WTC11 (cell line): ENCODE results near the gene SKP1. TPM values are rescaled to one million over a fixed set of nuclear protein-coding genes. Genes with fewer than 3 reads are reported as not detected.

Source experiments
- ATAC-seq: fragments of 200-7000 bp; cut with Tn5 transposase; 2 replicates; pipeline ENCODE4 v1.10.0; 2021; ENCODE audit warnings: mild to moderate bottlenecking, moderate library complexity
- CTCF ChIA-PET: fragments of 300-600 bp; sonication (Branson Sonifier 250); formaldehyde crosslinking; loops from one replicate; lab custom pipeline; 2021; ENCODE audit warnings: antibody characterized with exemption; lab: Charles Lee
- POLR2A ChIA-PET: fragments of 350-600 bp; sonication (Branson Sonifier 250); formaldehyde crosslinking; loops from one replicate; lab custom pipeline; 2021; ENCODE audit warnings: antibody characterized with exemption; lab: Charles Lee
- DNase-seq: peaks from one replicate; pipeline ENCODE4 v3.0.0; 2021; ENCODE audit warnings: low spot score
- H3K27ac Mint-ChIP-seq: 2 replicates; pipeline ENCODE4 v1.8.0; 2021; ENCODE audit warnings: mixed read lengths
- H3K27me3 Mint-ChIP-seq: 2 replicates; pipeline ENCODE4 v1.8.0; 2021; ENCODE audit warnings: low read depth, mild to moderate bottlenecking, moderate library complexity, mixed read lengths
- H3K36me3 Mint-ChIP-seq: 2 replicates; pipeline ENCODE4 v1.8.0; 2021; ENCODE audit warnings: mixed read lengths
- H3K4me1 Mint-ChIP-seq: 2 replicates; pipeline ENCODE4 v1.8.0; 2022; ENCODE audit warnings: mixed read lengths
- H3K4me3 Mint-ChIP-seq: 2 replicates; pipeline ENCODE4 v1.8.0; 2021; ENCODE audit warnings: mild to moderate bottlenecking, moderate library complexity, mixed read lengths
- H3K9me3 Mint-ChIP-seq: 2 replicates; pipeline ENCODE4 v1.8.0; 2021; ENCODE audit warnings: mixed read lengths
- ATF1 ChIP-seq: sonication (generic); formaldehyde crosslinking; IDR thresholded peaks from 2 replicates; pipeline ENCODE4 v1.8.1; 2023; ENCODE audit warnings: mild to moderate bottlenecking, moderate library complexity, missing genetic modification reagents
- CREB1 ChIP-seq: sonication (generic); formaldehyde crosslinking; IDR thresholded peaks from 2 replicates; pipeline ENCODE4 v1.8.0; 2023; ENCODE audit warnings: mild to moderate bottlenecking, missing genetic modification reagents
- EMX1 ChIP-seq: fragments of 250-450 bp; sonication (Bioruptor Pico); IDR thresholded peaks from 2 replicates; pipeline ENCODE4 v1.8.0; 2021; ENCODE audit warnings: mild to moderate bottlenecking
- ERG ChIP-seq: fragments of 250-450 bp; sonication (Bioruptor Pico); IDR thresholded peaks from 2 replicates; pipeline ENCODE4 v1.8.0; 2021; ENCODE audit warnings: mild to moderate bottlenecking
- FOXJ3 ChIP-seq: sonication (generic); formaldehyde crosslinking; IDR thresholded peaks from 2 replicates; pipeline ENCODE4 v1.9.0; 2021; ENCODE audit warnings: missing genetic modification reagents, mild to moderate bottlenecking, borderline replicate concordance
- FOXK1 ChIP-seq: sonication (generic); formaldehyde crosslinking; IDR thresholded peaks from 2 replicates; pipeline ENCODE4 v1.8.0; 2022; ENCODE audit warnings: mild to moderate bottlenecking, moderate library complexity, missing genetic modification reagents
- FOXP1 ChIP-seq: sonication (generic); formaldehyde crosslinking; IDR thresholded peaks from 2 replicates; pipeline ENCODE4 v1.8.0; 2022; ENCODE audit warnings: missing genetic modification reagents, mild to moderate bottlenecking, moderate library complexity, borderline replicate concordance
- NFATC4 ChIP-seq: fragments of 250-450 bp; sonication (Bioruptor Pico); IDR thresholded peaks from 2 replicates; pipeline ENCODE4 v1.9.0; 2021; ENCODE audit warnings: mild to moderate bottlenecking
- NR1H2 ChIP-seq: sonication (generic); formaldehyde crosslinking; IDR thresholded peaks from 2 replicates; pipeline ENCODE4 v1.9.0; 2021; ENCODE audit warnings: mild to moderate bottlenecking, moderate library complexity, missing genetic modification reagents
- PRDM15 ChIP-seq: sonication (generic); formaldehyde crosslinking; IDR thresholded peaks from 2 replicates; pipeline ENCODE4 v1.8.0; 2022; ENCODE audit warnings: missing genetic modification reagents
- RELA ChIP-seq: sonication (generic); formaldehyde crosslinking; IDR thresholded peaks from 2 replicates; pipeline ENCODE4 v1.8.1; 2022; ENCODE audit warnings: missing genetic modification reagents, mild to moderate bottlenecking, borderline replicate concordance
- SOX15 ChIP-seq: fragments of 250-450 bp; sonication (Bioruptor Pico); IDR thresholded peaks from 2 replicates; pipeline ENCODE4 v1.9.0; 2021; ENCODE audit warnings: mild to moderate bottlenecking
- STAT6 ChIP-seq: sonication (generic); formaldehyde crosslinking; conservative IDR thresholded peaks from 2 replicates; pipeline ENCODE4 v1.8.1; 2023; ENCODE audit warnings: mild to moderate bottlenecking, low read depth, missing genetic modification reagents, moderate library complexity
- TEAD1 ChIP-seq: sonication (generic); formaldehyde crosslinking; IDR thresholded peaks from 2 replicates; pipeline ENCODE4 v1.8.0; 2022; ENCODE audit warnings: mild to moderate bottlenecking, missing genetic modification reagents
- ZNF232 ChIP-seq: sonication (generic); formaldehyde crosslinking; IDR thresholded peaks from 2 replicates; pipeline ENCODE4 v1.8.0; 2022; ENCODE audit warnings: mild to moderate bottlenecking, missing genetic modification reagents
- ZNF281 ChIP-seq: sonication (generic); formaldehyde crosslinking; IDR thresholded peaks from 2 replicates; pipeline ENCODE4 v1.8.0; 2023; ENCODE audit warnings: mild to moderate bottlenecking, missing genetic modification reagents
- total RNA-seq: library from RNA; stranded (reverse); gene quantifications from 3 replicates; pipeline ENCODE4 v1.2.3, GENCODE V29; 2021

Gene SKP1
- total RNA-seq, 1 experiment from 2014 or later, result 285 TPM

GRCh38 chr5:134133995-134134541, 42.7 kb downstream of the SKP1 start:
- POLR2A ChIA-PET, result no interaction called here
- Mint-ChIP-seq H3K9me3 (no peaks in the 10 kb centered on the region), H3K27me3 (no peaks in the 10 kb centered on the region), H3K36me3 (peaks cover 6% of the 10 kb centered on the region; the same call in 1 of the 2 replicates), H3K4me1 (peaks cover 19% of the 10 kb centered on the region), H3K4me3 (no peak overlapping the region), H3K27ac (no peak overlapping the region)
- CTCF ChIA-PET, result interaction anchor here (1.8 to 12.5 kb wide), 2 partner anchors 94 to 108 kb away, joined by 6 to 202 read pairs; no protein-coding TSS in a partner anchor
- DNase-seq, result no peak
- TF ChIP-seq ATF1 (no peak), ERG (CRISPR knock-in tag) (no peak), CREB1 (no peak), NR1H2 (CRISPR knock-in tag) (no peak), SOX15 (CRISPR knock-in tag) (no peak), PRDM15 (CRISPR knock-in tag) (no peak), EMX1 (CRISPR knock-in tag) (no peak), NFATC4 (no peak), FOXK1 (no peak), FOXJ3 (no peak), ZNF232 (CRISPR knock-in tag) (no peak), STAT6 (no peak), ZNF281 (CRISPR knock-in tag) (no peak), RELA (CRISPR knock-in tag) (no peak), FOXP1 (CRISPR knock-in tag) (no peak), TEAD1 (CRISPR knock-in tag) (no peak)
- no peak for ATAC-seq
